Ovary (tissue), 9 donors: ENCODE data around the gene USP46. TPM values are rescaled to one million over a fixed set of nuclear protein-coding genes. Genes with fewer than 3 reads are reported as not detected.

Experiments used
- DNase-seq, 5 donors: peaks; one replicate each; pipeline ENCODE4 v3.0.0-alpha.2; 2019 to 2020
- H3K27ac ChIP-seq, 2 donors: fragments of 200-600 bp; one replicate each; pipeline versions ENCODE4 v1.5.1 to v1.8.0; 2019 to 2022
- H3K27me3 ChIP-seq: fragments of 200-600 bp; one replicate; pipeline ENCODE4 v1.8.0; 2022
- H3K36me3 ChIP-seq: fragments of 200-600 bp; sonication (generic); one replicate; pipeline ENCODE4 v1.5.1; 2019
- H3K4me1 ChIP-seq: one replicate; pipeline ENCODE4 v1.8.1; 2013; ENCODE audit warnings: mild to moderate bottlenecking, moderate library complexity; ENCODE audit not compliant: insufficient read depth
- H3K4me3 ChIP-seq: fragments of 200-600 bp; sonication (generic); one replicate; pipeline ENCODE4 v1.5.1; 2017
- H3K9me3 ChIP-seq, 2 donors: fragments of 200-600 bp in 1 of 2; sonication (generic) in 1 of 2; one replicate each; pipeline versions ENCODE4 v1.5.1 to v1.8.1; 2013 to 2019; ENCODE audit warnings: mild to moderate bottlenecking in 1 of 2, moderate library complexity in 1 of 2
- EP300 ChIP-seq: sonication (generic); formaldehyde crosslinking; IDR thresholded peaks from one replicate; pipeline ENCODE4 v1.6.1; 2017; ENCODE audit warnings: antibody characterized with exemption
- POLR2A ChIP-seq: fragments of 450-650 bp; IDR thresholded peaks from one replicate; pipeline ENCODE4 v1.6.1; 2017; ENCODE audit warnings: antibody characterized with exemption, mild to moderate bottlenecking, moderate library complexity
- WGBS, 3 donors: extraction: QIAGEN DNeasy Blood & Tissue Kit in 1 of 3; methylation state at CpG; one replicate each; pipeline versions ENCODE4 v1.1.5 to v1.1.7; 2013 to 2017; 5-methylcytosine and 5-hydroxymethylcytosine counted together
- intact Hi-C, 4 donors: fragments of 100-400 bp; cut with DNase I; formaldehyde crosslinking; loops; one replicate each; pipeline versions ENCODE4 v1.11.0 to v1.15.1; 2022 to 2023
- polyA plus RNA-seq, 2 donors: library from polyadenylated mRNA; stranded (reverse); fragments of 200-250 nt in 1 of 2; fragments of 350-450 nt in 1 of 2; fragmentation: Illumina TruSeq in 1 of 2; extraction: RNeasy Lipid Tissue Mini Kit (QIAGEN cat#74804) in 1 of 2; gene quantifications; one replicate each; pipeline ENCODE4 v1.2.3, GENCODE V29; 2013 to 2014
- total RNA-seq, 7 donors: library from RNA; depleted of rRNA in 2 of 7; stranded (reverse); fragments of >200 nt in 2 of 7; fragmentation: NEBNext Ultra II Directional in 3 of 7; extraction: Animal tissue kit (Norgen Biotek cat#: 25700) in 3 of 7; gene quantifications; one replicate each; pipeline versions ENCODE4 v1.1.0 to v1.2.4, GENCODE V29; 2016 to 2023
- TF ChIP-seq, protein P1 (sequence below), 3 donors: fragments of 450-650 bp in 2 of 3; fragments of 200-600 bp in 1 of 3; IDR thresholded peaks; one replicate each; pipeline versions ENCODE4 v1.5.1 to v1.8.0; 2016 to 2022; ENCODE audit warnings: antibody characterized with exemption in 3 of 3, mild to moderate bottlenecking in 1 of 3
- donor health status: DM: no; HTN: no; CAD: no; lungs with moderate emphysema.
- donor health status: DM: no; HTN: no; CAD: no.
- donor health status: Bipolar disorder and iron deficiency.
- donor health status: DM: yes; HTN: yes; CAD: no.
- donor health status: DM: no; HTN: no; CAD: no.
- donor health status: DM: yes; HTN: yes; CAD: no.

The USP46 gene
- total and polyA plus RNA-seq, 9 donors, result 7.6 to 51.6 (median 26.9) TPM

DNA sequence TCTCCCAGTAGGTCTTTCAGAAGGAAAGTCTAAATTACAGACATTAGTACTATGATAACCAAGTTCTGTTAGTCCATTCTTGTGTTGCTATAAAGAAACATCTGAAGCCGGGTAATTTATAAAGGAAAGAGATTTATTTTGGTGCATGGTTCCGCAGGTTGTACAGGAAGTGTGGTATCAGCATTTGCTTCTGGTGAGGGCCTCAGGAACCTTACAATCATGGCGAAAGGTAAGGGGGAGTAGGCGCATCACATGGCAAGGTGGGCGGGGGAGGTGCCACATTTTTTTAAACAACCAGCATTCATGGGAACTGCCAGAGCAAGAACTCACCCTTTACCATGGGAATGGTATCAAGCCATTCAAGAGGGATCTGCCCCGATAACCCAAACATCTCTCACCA, 26.2 kb upstream of the USP46 start:
- Histone ChIP-seq H3K27me3 (no peaks in the 10 kb centered on the region), H3K27ac (no peak overlapping the region), H3K4me1 (no peaks in the 10 kb centered on the region), H3K36me3 (no peaks in the 10 kb centered on the region), H3K9me3 (no peaks in the 10 kb centered on the region), H3K4me3 (no peak overlapping the region)
- no peak for DNase-seq
- 94 to 98% (median 96%) methylated on average over 6 of the region's 6 CpGs for WGBS, 3 donors
- intact Hi-C loops, result no loop called here
- TF ChIP-seq, protein P1, sequence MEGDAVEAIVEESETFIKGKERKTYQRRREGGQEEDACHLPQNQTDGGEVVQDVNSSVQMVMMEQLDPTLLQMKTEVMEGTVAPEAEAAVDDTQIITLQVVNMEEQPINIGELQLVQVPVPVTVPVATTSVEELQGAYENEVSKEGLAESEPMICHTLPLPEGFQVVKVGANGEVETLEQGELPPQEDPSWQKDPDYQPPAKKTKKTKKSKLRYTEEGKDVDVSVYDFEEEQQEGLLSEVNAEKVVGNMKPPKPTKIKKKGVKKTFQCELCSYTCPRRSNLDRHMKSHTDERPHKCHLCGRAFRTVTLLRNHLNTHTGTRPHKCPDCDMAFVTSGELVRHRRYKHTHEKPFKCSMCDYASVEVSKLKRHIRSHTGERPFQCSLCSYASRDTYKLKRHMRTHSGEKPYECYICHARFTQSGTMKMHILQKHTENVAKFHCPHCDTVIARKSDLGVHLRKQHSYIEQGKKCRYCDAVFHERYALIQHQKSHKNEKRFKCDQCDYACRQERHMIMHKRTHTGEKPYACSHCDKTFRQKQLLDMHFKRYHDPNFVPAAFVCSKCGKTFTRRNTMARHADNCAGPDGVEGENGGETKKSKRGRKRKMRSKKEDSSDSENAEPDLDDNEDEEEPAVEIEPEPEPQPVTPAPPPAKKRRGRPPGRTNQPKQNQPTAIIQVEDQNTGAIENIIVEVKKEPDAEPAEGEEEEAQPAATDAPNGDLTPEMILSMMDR (IDR thresholded peaks at IDR 0.05), result no peak
- no peak for TF ChIP-seq EP300
- no peak for TF ChIP-seq POLR2A

DNA sequence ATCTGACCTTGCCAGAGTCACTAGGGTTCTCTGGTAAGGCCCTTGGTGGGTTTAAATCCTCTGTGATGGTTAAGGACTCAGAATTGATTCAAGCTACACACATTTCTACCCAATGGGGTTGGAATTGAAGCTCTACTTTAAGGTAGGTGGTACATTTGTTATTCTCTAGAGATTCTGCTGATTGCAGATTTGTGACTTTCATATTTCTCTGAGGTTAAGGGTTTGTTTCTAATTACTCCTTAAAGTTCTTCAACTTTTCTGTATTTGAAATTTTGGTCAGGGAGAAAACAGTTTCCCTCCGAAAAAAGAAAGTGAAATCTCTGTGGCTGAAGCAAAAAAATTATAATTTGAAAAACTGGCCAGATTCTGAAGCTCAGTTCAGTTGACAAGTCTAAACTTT, 25.8 kb upstream of the USP46 start:
- H3K4me3 ChIP-seq, result no peak overlapping the region
- no peak for DNase-seq
- H3K27me3 ChIP-seq, result no peaks in the 10 kb centered on the region
- TF ChIP-seq EP300, result no peak
- TF ChIP-seq, protein P1 (IDR thresholded peaks at IDR 0.05), result no peak
- TF ChIP-seq POLR2A, result no peak
- H3K4me1 ChIP-seq, result no peaks in the 10 kb centered on the region
- H3K36me3 ChIP-seq, result no peaks in the 10 kb centered on the region
- no peaks in the 10 kb centered on the region for H3K9me3 ChIP-seq
- no peak overlapping the region for H3K27ac ChIP-seq
- intact Hi-C loops, result no loop called here
- 88 to 93% (median 89%) methylated on average over 1 of the region's 1 CpG for WGBS, 3 donors

DNA sequence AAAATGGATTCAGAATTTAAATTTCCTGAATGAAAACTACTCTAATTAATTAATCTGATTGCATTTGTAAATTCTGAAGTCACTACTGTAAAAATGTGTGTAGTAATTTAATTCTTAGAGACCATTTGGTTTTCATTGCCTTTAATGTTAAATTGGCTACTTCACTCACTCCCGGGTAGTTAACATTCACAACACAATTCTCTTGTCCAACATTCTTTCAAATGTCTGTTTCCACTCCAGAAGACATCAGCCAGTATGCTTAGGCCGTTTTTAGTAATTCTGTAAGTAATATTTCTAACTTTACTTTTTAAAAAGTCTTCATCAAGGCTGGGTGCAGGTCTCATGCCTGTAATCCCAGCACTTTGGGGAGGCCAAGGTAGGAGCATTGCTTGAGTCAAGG, 21.3 kb upstream of the USP46 start:
- intact Hi-C loops, result no loop called here
- Histone ChIP-seq H3K4me1 (no peaks in the 10 kb centered on the region), H3K9me3 (no peaks in the 10 kb centered on the region), H3K36me3 (no peaks in the 10 kb centered on the region), H3K27ac (no peak overlapping the region), H3K27me3 (no peaks in the 10 kb centered on the region), H3K4me3 (no peak overlapping the region)
- 42 to 61% (median 57%) methylated on average over 2 of the region's 2 CpGs for WGBS, 3 donors
- DNase-seq, result no peak
- TF ChIP-seq EP300, result no peak
- no peak for TF ChIP-seq POLR2A
- TF ChIP-seq, protein P1 (IDR thresholded peaks at IDR 0.05), result no peak

DNA sequence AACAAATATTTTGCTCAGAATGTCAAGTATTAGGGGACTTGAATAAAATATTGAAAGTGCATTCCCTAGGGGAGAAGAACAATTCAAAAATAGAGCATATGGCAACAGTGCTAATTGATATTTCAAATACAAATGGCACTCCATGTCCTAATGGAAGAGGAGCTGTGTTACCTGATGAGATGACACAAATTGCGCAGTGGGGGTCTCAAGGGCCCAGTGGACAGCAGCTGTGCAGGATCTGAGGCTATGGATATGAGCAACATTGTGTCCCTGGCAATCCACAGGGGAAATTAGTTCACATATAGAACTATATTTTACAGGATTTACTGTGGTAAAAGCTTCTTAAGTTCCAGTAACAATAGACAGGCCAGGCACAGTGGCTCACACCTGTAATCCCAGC, 17.4 kb upstream of the USP46 start:
- intact Hi-C loops, result no loop called here
- H3K4me3 ChIP-seq, result no peak overlapping the region
- TF ChIP-seq POLR2A, result no peak
- TF ChIP-seq EP300, result no peak
- TF ChIP-seq, protein P1 (IDR thresholded peaks at IDR 0.05), result no peak
- no peak overlapping the region for H3K27ac ChIP-seq
- no peak for DNase-seq
- H3K36me3 ChIP-seq, result no peaks in the 10 kb centered on the region
- 94 to 100% (median 98%) methylated on average over 1 of the region's 1 CpG for WGBS, 3 donors
- no peaks in the 10 kb centered on the region for H3K27me3 ChIP-seq
- H3K9me3 ChIP-seq, result no peaks in the 10 kb centered on the region
- no peaks in the 10 kb centered on the region for H3K4me1 ChIP-seq

DNA sequence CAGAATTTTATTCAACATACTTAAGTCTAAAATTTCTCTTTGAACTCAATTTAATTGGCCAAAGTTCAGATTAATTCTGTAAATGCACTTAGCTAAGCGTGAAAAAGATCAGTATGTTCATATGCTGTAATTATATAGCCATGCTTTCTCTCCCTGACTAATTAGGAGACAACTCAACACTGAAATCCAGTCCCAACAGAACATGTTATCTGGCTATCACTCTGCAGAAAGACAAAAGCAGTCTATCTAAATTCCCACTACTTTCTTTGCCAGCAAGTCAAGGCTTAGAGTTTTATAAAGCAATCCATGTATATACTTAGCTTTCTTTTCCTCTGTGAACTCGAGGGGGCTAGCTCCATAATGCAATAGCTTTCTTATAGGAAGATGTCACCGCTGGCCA, 16.0 kb upstream of the USP46 start:
- intact Hi-C loops, result no loop called here
- H3K9me3 ChIP-seq, result no peaks in the 10 kb centered on the region
- no peak overlapping the region for H3K4me3 ChIP-seq
- 82 to 89% (median 86%) methylated on average over 3 of the region's 3 CpGs for WGBS, 3 donors
- H3K36me3 ChIP-seq, result no peaks in the 10 kb centered on the region
- H3K27me3 ChIP-seq, result no peaks in the 10 kb centered on the region
- no peaks in the 10 kb centered on the region for H3K4me1 ChIP-seq
- TF ChIP-seq EP300 (no peak), POLR2A (no peak)
- TF ChIP-seq, protein P1 (IDR thresholded peaks at IDR 0.05), result no peak
- DNase-seq, result no peak
- no peak overlapping the region for H3K27ac ChIP-seq
